SU-DHL-6 (cell line): ENCODE data around the gene GPR89A.
"Not testable (repeated sequence)": the region's sequence is repeated elsewhere in the genome, so short reads cannot be mapped to it uniquely, and the experiment has no call there.

Experiments
- CTCF ChIP-seq: fragments of 200-600 bp; sonication (generic); IDR thresholded peaks from one replicate; pipeline ENCODE4 v1.5.1; 2017; ENCODE audit warnings: antibody characterized with exemption, mild to moderate bottlenecking, low read length, moderate library complexity; ENCODE audit not compliant: insufficient read depth, poor library complexity, severe bottlenecking
- EZH2phosphoT487 ChIP-seq: fragments of 200-600 bp; sonication (generic), shearing (Covaris generic); conservative IDR thresholded peaks from 2 replicates; pipeline ENCODE4 v1.6.1; 2018; ENCODE audit warnings: mild to moderate bottlenecking, antibody characterized with exemption, low read length, moderate library complexity, mixed read lengths

- not testable (repeated sequence) for TF ChIP-seq CTCF, EZH2phosphoT487
Observed at GRCh38 chr1:145718465-145718864, 110.7 kb downstream of the GPR89A start.
